ENCODE measurements around the gene ADGRG6. TPM values are rescaled to one million over a fixed set of nuclear protein-coding genes. Genes with fewer than 3 reads are reported as not detected.

The ADGRG6 gene
- total RNA-seq, 1 donor from 2014 or later, result 3.6 TPM

DNA sequence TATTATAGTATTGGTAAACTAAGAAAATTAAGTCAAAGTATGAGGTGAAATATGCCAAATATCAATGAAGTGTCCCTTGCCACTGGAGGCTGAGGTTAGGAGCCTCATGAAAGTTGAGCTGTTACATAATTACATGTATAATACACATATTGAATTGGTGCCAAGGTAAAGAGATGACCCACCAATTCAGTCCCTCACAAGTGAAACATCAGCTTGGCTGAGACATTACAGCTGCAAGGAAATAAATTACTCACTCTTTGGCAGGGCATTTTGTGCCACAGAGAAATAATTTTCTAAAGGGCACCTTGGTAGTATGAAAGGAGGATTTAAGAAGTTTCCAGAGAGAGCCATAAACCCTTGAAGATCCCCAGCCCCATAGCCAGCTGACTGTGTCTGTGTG lies 127.4 kb downstream of the ADGRG6 start:
- H3K4me3 ChIP-seq, result no peak overlapping the region
- intact Hi-C loops (cut with micrococcal nuclease), result no loop called here
- no peaks in the 10 kb centered on the region for H3K27me3 ChIP-seq (ENCODE audit: low read depth)
- H3K9me3 ChIP-seq (replicated peaks), result no peaks in the 10 kb centered on the region
- no peaks in the 10 kb centered on the region for H3K36me3 ChIP-seq
- H3K27ac ChIP-seq (replicated peaks), result no peak overlapping the region
- TF ChIP-seq, protein P1, sequence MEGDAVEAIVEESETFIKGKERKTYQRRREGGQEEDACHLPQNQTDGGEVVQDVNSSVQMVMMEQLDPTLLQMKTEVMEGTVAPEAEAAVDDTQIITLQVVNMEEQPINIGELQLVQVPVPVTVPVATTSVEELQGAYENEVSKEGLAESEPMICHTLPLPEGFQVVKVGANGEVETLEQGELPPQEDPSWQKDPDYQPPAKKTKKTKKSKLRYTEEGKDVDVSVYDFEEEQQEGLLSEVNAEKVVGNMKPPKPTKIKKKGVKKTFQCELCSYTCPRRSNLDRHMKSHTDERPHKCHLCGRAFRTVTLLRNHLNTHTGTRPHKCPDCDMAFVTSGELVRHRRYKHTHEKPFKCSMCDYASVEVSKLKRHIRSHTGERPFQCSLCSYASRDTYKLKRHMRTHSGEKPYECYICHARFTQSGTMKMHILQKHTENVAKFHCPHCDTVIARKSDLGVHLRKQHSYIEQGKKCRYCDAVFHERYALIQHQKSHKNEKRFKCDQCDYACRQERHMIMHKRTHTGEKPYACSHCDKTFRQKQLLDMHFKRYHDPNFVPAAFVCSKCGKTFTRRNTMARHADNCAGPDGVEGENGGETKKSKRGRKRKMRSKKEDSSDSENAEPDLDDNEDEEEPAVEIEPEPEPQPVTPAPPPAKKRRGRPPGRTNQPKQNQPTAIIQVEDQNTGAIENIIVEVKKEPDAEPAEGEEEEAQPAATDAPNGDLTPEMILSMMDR (IDR thresholded peaks at IDR 0.05; ENCODE audit: borderline replicate concordance), result no peak
- DNase-seq, result no peak
- H3K4me1 ChIP-seq, result no peaks in the 10 kb centered on the region

DNA sequence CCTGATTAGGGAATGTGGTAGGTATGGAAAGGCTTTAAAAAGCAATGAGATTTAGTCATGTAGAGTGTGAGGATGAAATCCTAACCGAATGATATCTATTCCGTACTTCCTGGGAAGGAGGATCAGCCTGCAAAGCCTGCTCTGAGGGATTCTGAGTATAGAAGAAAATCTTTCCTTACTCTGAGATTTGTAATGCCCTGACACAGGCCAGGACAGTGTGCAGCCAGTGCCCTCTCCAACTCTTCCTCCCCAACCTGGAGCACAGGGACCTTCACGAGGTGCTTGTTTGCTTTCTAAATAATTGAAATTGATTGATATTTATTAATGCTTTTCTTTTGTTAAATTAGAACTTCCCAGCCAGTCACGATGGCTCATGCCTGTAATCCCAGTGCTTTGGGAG lies 131.6 kb downstream of the ADGRG6 start:
- TF ChIP-seq, protein P1 (IDR thresholded peaks at IDR 0.05; ENCODE audit: borderline replicate concordance), result no peak
- Histone ChIP-seq H3K9me3 (replicated peaks) (no peaks in the 10 kb centered on the region), H3K4me3 (no peak overlapping the region), H3K4me1 (no peaks in the 10 kb centered on the region), H3K36me3 (no peaks in the 10 kb centered on the region), H3K27me3 (ENCODE audit: low read depth) (no peaks in the 10 kb centered on the region), H3K27ac (replicated peaks) (no peak overlapping the region)
- intact Hi-C loops (cut with micrococcal nuclease), result no loop called here
- DNase-seq, result no peak

DNA sequence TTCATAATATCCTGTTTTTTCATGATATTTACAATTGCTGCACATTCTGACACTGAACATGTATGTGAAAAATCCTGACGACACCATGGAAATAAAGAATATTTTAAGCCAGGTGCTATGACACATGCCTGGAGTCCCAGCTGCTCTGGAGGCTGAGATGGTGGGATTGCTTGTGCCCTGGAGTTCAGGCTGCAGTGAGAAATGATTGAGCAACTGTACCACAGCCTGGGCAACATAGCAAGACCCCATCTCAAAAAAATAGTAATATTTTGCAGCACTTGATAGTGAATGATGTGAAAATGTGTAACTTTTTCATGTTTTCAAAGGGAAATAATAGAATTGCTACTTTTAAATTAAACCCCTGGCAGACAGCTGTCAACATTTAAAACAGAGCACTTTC lies 137.1 kb downstream of the ADGRG6 start:
- no peak overlapping the region for H3K27ac ChIP-seq (replicated peaks)
- H3K4me1 ChIP-seq, result no peaks in the 10 kb centered on the region
- no peak for DNase-seq
- no peak overlapping the region for H3K4me3 ChIP-seq
- intact Hi-C loops (cut with micrococcal nuclease), result no loop called here
- TF ChIP-seq, protein P1 (IDR thresholded peaks at IDR 0.05; ENCODE audit: borderline replicate concordance), result no peak
- H3K36me3 ChIP-seq, result no peaks in the 10 kb centered on the region
- H3K9me3 ChIP-seq (replicated peaks), result no peaks in the 10 kb centered on the region
- H3K27me3 ChIP-seq (ENCODE audit: low read depth), result no peaks in the 10 kb centered on the region

DNA sequence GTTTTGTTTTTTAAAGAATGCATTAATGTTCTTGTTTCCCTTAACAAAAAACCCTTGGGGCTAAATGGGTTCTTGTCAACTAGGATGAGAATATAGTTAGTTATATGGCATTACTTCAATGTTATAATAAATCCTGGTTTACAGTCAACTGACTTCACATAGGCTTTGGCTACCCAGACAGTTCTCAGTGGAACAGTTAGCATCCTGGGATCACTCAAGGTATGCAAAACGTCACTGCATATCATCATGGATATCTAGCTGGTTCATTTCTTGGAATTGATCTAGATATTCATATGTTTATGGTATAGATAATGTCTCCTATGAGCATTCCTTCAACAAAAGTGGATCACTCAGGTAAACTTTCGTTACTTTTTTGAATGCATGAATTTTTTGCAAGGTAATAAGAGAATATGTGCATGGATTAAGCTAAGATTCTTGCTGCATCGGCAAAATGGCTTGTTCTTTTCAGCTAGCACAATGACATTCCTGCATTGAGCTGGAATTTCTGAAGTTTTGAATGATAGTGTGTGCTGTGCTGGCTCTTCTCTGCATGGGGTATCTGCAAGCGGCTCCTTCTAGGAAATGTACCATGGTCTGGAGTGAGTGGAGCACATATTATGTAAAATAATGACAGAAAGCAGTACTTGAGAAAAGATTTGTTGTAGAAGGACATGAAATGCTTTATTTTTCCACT lies 138.9 kb downstream of the ADGRG6 start:
- H3K4me3 ChIP-seq, result no peak overlapping the region
- TF ChIP-seq, protein P1 (IDR thresholded peaks at IDR 0.05; ENCODE audit: borderline replicate concordance), result no peak
- no peaks in the 10 kb centered on the region for H3K4me1 ChIP-seq
- intact Hi-C loops (cut with micrococcal nuclease), result no loop called here
- no peak overlapping the region for H3K27ac ChIP-seq (replicated peaks)
- no peaks in the 10 kb centered on the region for H3K36me3 ChIP-seq
- no peaks in the 10 kb centered on the region for H3K27me3 ChIP-seq (ENCODE audit: low read depth)
- H3K9me3 ChIP-seq (replicated peaks), result no peaks in the 10 kb centered on the region
- no peak for DNase-seq

DNA sequence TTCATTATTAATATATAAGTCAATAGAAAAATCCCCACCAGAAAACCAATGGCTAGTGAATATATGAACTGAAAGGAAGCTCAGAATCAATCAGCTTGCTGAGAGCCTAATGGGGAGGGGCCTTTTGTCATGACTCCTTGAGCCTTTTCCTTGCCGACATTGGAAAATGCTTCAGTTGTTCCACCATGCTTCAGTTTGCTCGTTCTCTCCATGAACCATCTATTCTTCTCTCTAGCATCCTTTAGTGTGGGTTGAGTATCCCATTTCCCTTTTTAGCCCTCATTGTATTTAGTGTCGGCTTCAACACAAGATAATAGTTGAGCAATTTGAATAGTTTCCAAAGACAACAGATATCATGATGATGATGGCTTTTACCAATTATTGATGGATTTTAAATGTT lies 139.9 kb downstream of the ADGRG6 start:
- H3K4me3 ChIP-seq, result no peak overlapping the region
- no peaks in the 10 kb centered on the region for H3K9me3 ChIP-seq (replicated peaks)
- no peaks in the 10 kb centered on the region for H3K4me1 ChIP-seq
- TF ChIP-seq, protein P1 (IDR thresholded peaks at IDR 0.05; ENCODE audit: borderline replicate concordance), result no peak
- no peak for DNase-seq
- H3K27me3 ChIP-seq (ENCODE audit: low read depth), result no peaks in the 10 kb centered on the region
- H3K36me3 ChIP-seq, result no peaks in the 10 kb centered on the region
- H3K27ac ChIP-seq (replicated peaks), result no peak overlapping the region
- intact Hi-C loops (cut with micrococcal nuclease), result no loop called here

Data from left ventricle myocardium inferior (tissue), 1 donor.